Skeletal muscle cell (primary cell): ENCODE measurements around the gene ATF6.

Source experiments
- DNase-seq: peaks from one replicate; pipeline ENCODE4 v3.0.0-alpha.2; 2010; ENCODE audit warnings: low read depth
- H3K4me3 ChIP-seq: 2 replicates; pipeline ENCODE4 v1.5.1; 2011; ENCODE audit warnings: low read depth, mild to moderate bottlenecking, control low read depth, low read length, moderate library complexity

Gene ATF6

GRCh38 chr1:161981735-161982506, 215.8 kb downstream of the ATF6 start:
- H3K4me3 ChIP-seq: no peak overlapping the region
- no peak for DNase-seq

GRCh38 chr1:161982507-161982895, 216.4 kb downstream of the ATF6 start:
- DNase-seq: no peak
- no peak overlapping the region for H3K4me3 ChIP-seq

GRCh38 chr1:161982917-161983316, 216.8 kb downstream of the ATF6 start:
- H3K4me3 ChIP-seq: no peak overlapping the region
- no peak for DNase-seq

- no peak overlapping the region for H3K4me3 ChIP-seq
- no peak for DNase-seq
These were observed 217.6 kb downstream of the ATF6 start for GRCh38 chr1:161983725-161984124.

- DNase-seq: no peak
- H3K4me3 ChIP-seq: no peak overlapping the region
These were observed 219.2 kb downstream of the ATF6 start for GRCh38 chr1:161985301-161985822.

- DNase-seq: no peak
These were observed 220.2 kb downstream of the ATF6 start for GRCh38 chr1:161986328-161986727.

GRCh38 chr1:161987303-161987702, 221.2 kb downstream of the ATF6 start:
- DNase-seq: no peak
- H3K4me3 ChIP-seq: no peak overlapping the region

More at GRCh38 chr1:161986328-161986727, 220.2 kb downstream of the ATF6 start:
- H3K4me3 ChIP-seq: no peak overlapping the region

- H3K4me3 ChIP-seq: no peak overlapping the region
- no peak for DNase-seq
These were observed 221.8 kb downstream of the ATF6 start for GRCh38 chr1:161987872-161988271.

- H3K4me3 ChIP-seq: no peak overlapping the region
- DNase-seq: no peak
These were observed 222.3 kb downstream of the ATF6 start for GRCh38 chr1:161988413-161988812.

GRCh38 chr1:161989108-161989507, 223.0 kb downstream of the ATF6 start:
- no peak for DNase-seq
- H3K4me3 ChIP-seq: no peak overlapping the region

GRCh38 chr1:161989786-161990185, 223.7 kb downstream of the ATF6 start:
- H3K4me3 ChIP-seq: no peak overlapping the region
- DNase-seq: no peak

GRCh38 chr1:161993576-161993975, 227.5 kb downstream of the ATF6 start:
- no peak overlapping the region for H3K4me3 ChIP-seq
- no peak for DNase-seq

GRCh38 chr1:161994175-161994668, 228.1 kb downstream of the ATF6 start:
- H3K4me3 ChIP-seq: no peak overlapping the region
- DNase-seq: no peak

- no peak for DNase-seq
- H3K4me3 ChIP-seq: no peak overlapping the region
These were observed 231.0 kb downstream of the ATF6 start for GRCh38 chr1:161997152-161997551.

GRCh38 chr1:161998811-161999210, 232.7 kb downstream of the ATF6 start:
- no peak overlapping the region for H3K4me3 ChIP-seq
- no peak for DNase-seq

GRCh38 chr1:161999301-162000052, 233.4 kb downstream of the ATF6 start:
- no peak for DNase-seq
- H3K4me3 ChIP-seq: no peak overlapping the region

- no peak overlapping the region for H3K4me3 ChIP-seq
- no peak for DNase-seq
These were observed 233.9 kb downstream of the ATF6 start for GRCh38 chr1:162000053-162000420.

- H3K4me3 ChIP-seq: peak overlapping the region; percentile 1
- peak; percentile 99 for DNase-seq
These were observed 237.1 kb downstream of the ATF6 start for GRCh38 chr1:162003061-162003829.

- H3K4me3 ChIP-seq: peak overlapping the region; percentile 1
These were observed 237.7 kb downstream of the ATF6 start for GRCh38 chr1:162003830-162004215.

GRCh38 chr1:162004441-162004950, 238.4 kb downstream of the ATF6 start:
- DNase-seq: no peak
- H3K4me3 ChIP-seq: no peak overlapping the region

More at GRCh38 chr1:162003830-162004215, 237.7 kb downstream of the ATF6 start:
- DNase-seq: peak; percentile 82
